VCaP (cell line): Measurements from ENCODE around the gene LFNG.
A peak's percentile ranks its signal among the peaks of the same experiment; 100 is the strongest.
"Not testable (repeated sequence)": the region's sequence is repeated elsewhere in the genome, so short reads cannot be mapped to it uniquely, and the experiment has no call there.

Experiments used
- H3K27ac ChIP-seq: fragments of 450-650 bp; 2 replicates; pipeline ENCODE4 v1.5.1; 2017
- TF ChIP-seq, protein P1 (sequence below): fragments of 450-650 bp; conservative IDR thresholded peaks from 2 replicates; pipeline ENCODE4 v1.5.1; 2017; ENCODE audit warnings: mild to moderate bottlenecking, moderate library complexity

Gene LFNG

DNA sequence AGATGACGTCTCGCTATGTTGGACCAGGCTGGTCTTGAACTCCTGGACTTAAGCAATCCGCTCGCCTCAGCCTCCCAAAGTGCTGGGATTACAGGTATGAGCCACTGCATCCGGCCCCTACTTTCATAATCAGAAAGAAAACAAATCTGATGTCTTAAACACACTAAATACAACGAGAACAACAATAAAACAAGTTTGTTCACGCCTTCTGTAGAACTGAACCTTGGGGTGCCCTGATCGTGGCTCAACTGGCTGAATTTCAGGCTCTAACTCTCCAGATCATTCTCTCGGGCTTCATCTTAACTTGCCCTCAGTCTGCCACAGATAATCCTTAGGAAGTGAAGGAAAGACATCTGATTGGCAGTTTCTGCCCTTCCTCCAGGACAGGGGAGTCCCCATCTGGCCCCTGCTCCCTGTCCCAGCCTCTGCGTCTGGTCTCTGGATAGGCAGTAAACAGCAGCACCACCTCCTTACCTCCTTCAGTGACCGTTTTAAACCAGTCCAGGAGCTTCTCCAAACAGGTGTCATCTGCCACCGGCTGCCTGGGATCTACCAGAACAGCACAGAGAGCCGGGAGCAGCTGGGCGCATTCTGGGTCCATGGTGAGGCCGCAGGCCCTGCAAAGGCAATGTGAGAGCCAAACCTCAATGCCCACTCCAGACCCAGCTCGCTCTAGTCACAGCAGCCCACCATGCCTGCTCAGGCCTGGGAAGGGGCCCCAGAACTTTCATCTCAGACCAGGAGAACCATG is 34.4 kb downstream of the LFNG start:
- peak overlapping the region; percentile 99 for H3K27ac ChIP-seq

DNA sequence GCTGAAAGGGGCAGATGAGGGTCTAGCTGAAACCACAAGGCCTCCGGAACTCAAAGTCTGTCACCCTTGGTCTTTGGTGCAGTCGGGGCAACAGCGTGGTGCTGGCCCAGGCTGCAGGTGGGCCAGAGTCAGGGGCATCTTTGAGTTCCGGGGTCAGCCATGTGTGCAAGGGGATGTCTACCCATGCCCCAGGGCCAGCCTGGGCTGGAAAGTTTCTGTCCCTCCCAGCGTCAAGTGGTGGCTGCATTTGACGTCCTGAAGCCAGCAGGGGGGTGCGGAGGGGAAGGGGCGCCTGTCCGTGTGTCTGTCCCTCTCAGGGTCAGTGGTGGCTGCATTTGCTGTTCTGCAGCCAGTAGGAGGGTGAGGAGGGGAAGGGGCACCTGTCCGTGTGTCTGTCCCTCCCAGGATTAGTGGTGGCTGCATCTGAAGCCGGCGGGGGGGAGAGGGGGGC is 35.1 kb downstream of the LFNG start:
- H3K27ac ChIP-seq: peak overlapping the region; percentile 99
- TF ChIP-seq, protein P1, sequence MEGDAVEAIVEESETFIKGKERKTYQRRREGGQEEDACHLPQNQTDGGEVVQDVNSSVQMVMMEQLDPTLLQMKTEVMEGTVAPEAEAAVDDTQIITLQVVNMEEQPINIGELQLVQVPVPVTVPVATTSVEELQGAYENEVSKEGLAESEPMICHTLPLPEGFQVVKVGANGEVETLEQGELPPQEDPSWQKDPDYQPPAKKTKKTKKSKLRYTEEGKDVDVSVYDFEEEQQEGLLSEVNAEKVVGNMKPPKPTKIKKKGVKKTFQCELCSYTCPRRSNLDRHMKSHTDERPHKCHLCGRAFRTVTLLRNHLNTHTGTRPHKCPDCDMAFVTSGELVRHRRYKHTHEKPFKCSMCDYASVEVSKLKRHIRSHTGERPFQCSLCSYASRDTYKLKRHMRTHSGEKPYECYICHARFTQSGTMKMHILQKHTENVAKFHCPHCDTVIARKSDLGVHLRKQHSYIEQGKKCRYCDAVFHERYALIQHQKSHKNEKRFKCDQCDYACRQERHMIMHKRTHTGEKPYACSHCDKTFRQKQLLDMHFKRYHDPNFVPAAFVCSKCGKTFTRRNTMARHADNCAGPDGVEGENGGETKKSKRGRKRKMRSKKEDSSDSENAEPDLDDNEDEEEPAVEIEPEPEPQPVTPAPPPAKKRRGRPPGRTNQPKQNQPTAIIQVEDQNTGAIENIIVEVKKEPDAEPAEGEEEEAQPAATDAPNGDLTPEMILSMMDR: no peak

More for the DNA sequence above, 34.4 kb downstream of the LFNG start:
- TF ChIP-seq, protein P1: no peak

DNA sequence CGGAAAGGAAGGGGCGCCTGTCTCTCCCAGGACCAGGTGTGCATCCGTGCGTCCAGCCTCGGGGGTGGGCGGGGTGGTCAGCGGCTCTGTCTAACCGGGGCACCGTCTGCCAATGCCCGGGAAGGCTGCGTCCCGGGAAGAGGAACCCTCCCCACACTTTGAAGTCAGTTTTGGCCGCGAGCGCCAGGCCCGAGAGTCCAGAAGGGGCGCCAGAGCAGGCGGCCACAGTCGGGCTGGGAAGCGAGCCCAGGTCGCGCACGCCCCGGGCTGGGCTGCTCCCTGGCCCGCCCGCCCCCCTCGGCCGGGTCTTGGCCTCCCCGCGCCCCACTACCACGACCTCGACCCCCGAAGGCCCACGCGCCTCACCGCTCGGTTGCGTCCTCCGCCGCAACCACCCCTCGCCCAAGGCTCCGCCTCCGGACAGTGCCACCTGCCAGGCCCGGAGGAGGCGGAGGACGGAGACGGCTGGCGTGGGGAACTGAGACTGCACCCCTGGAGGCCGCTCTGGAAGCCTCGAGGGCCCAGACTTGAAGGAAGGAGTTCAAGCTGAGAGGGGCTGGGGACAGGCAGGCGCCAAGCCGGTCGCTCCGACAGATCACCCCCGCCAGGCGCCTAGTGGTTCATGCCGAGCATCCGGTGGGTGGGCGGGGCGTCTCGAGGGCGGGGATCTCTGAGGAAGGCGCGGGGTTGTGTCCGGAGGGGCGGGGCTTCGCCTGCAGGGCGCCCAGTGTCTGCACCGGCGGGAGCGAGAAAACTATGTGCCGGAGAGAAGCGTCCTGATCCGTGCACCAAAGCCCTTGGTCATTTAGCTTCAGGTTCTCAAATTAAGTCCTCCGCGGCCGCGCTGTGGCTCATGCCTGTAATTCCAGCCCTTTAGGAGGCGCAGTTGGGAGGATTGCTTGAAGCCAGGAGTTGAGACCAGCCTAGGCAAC is 35.8 kb downstream of the LFNG start, which contains the start of gene BRAT1:
Gene BRAT1 (minus strand): TSS at position 404 of the 932 bp plus-strand sequence. CDS start 1,093 bp downstream, outside the sequence.
- TF ChIP-seq, protein P1: peak; percentile 63

DNA sequence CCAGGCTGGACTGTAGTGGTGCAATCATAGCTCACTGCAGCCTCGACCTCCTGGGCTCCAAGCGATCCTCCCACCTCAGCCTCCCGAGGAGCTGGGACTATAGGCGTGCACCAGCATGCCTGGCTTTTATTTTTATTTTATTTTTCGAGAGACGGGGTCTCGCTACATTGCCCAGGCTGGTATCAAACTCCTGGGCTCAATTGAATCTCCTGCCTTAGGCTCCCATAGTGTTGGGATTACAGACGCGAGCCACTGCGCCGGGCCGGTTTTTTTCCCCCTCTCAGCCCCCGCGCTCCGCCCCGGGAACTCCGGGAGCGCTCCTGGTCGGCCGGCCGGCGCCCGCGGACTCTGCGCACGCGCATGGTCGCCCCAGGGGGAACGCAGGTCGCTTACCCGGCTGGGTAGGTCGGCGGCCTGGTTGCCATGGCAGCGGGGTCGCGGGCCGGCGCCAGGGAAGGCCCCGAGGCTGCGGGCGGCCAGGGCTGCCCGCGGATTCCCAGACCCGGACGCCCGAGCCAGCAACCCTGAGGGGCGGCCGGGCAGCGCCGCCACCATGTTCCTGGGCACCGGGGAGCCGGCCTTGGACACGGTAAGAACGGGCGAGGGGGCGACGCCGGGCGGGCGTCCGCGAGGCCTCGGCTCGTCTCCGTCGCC is 39.2 kb downstream of the LFNG start, which contains the start of gene IQCE:
Gene IQCE (plus strand): TSS at position 351 of the 654 bp plus-strand sequence. CDS start 203 bp downstream, at position 554.
- TF ChIP-seq, protein P1: no peak
- H3K27ac ChIP-seq: peak within 1 kb of the TSS; percentile 73

More for the DNA sequence above, 35.8 kb downstream of the LFNG start, which contains the start of gene BRAT1:
- peak within 1 kb of the TSS; percentile 99 for H3K27ac ChIP-seq

DNA sequence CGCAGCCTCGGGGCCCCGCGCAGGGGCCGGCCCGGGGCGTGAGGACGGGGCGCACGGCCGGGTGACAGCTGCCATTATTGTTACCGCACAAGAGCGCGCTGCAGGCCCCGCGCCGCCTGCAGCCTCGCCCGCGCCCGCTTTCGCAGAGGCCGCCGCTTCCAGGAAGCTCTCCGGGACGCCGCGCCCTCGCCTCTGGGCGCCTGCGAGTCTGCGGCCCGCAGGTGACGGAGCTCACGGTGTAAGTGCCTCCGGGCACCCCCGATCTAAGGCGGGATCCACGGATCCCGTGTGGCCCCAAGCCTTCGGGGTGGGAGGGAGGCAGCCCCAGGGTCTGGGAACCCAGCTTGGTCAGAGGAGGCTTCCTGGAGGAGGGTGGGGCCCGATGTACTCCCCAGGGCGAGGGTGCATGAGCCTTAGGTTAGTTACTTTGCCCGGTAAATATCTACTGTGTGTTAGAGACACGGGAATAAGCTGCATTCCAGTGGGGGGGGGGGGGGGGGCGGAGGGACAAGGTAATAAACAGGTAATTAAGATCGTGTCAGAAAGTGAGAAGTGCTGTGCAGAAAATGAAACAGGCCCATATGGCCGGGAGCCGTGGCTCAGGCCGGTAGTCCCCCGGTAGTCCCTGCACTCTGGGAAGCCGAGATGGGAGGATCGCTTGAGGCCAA is 39.8 kb downstream of the LFNG start:
- TF ChIP-seq, protein P1: no peak
- peak overlapping the region; percentile 73 for H3K27ac ChIP-seq

DNA sequence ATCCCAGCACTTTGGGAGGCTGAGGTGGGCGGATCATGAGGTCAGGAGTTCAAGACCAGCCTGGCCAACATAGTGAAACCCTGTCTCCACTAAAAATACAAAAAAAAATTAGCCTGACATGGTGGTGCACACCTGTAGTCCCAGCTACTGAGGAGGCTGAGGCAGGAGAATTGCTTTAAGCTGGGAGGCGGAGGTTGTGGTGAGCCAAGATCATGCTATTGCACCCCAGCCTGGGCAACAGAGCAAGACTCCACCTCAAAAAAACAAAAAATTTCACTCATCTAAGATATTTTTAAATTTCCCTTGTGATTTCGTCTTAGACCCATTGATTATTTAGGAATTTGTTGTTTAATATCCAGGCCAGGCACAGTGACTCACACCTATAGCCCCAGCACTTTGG is 44.4 kb downstream of the LFNG start:
- not testable (repeated sequence) for H3K27ac ChIP-seq

DNA sequence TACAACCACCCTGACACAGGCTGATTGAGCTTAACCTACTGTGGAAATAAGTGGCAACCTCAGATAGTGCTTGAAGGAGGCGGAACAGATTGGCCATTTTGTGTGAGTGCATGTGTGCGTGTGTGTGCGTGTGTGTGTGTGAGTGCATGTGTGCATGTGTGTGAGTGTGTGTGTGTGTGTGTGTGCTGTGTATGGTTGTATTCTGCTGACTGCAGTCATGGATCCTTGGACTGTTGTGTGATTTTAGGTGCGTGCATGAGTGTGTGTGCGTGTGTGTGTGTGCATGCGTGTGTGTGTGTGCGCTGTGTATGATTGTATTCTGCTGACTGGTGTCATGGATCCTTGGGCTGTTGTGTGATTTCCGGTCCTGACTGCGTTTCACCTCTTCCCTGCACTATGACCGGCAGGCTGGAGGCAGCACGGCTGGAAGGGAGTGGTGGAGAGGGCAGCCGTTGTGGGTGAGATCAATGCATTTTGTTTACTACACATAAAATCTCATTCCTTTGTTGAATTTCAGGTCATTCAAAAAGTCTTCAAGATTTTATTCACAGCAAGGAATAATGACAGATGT is 45.5 kb downstream of the LFNG start:
- no peak overlapping the region for H3K27ac ChIP-seq
- TF ChIP-seq, protein P1: no peak
